ENCODE measurements around the gene RNF169.

GRCh38 chr11:74826901-74827300 lies 78.3 kb downstream of the RNF169 start:
- TF ChIP-seq CTCF (IDR thresholded peaks at IDR 0.05; ENCODE audit: insufficient read depth, low read length, poor library complexity, severe bottlenecking): no peak
- TF ChIP-seq EZH2phosphoT487 (conservative IDR thresholded peaks at IDR 0.05; ENCODE audit: low read length): no peak

All from SU-DHL-6 (cell line).